HG02943 (cell line): ENCODE data around the gene PMF1.
"Not testable (repeated sequence)": the region's sequence is repeated elsewhere in the genome, so short reads cannot be mapped to it uniquely, and the experiment has no call there.

Source experiments
- ATAC-seq: cut with Tn5 transposase; IDR thresholded peaks from one replicate; pipeline ENCODE4 v1.9.1; 2021; ENCODE audit warnings: mild to moderate bottlenecking, low read depth, moderate library complexity; ENCODE audit not compliant: unreplicated experiment

The PMF1 gene

DNA sequence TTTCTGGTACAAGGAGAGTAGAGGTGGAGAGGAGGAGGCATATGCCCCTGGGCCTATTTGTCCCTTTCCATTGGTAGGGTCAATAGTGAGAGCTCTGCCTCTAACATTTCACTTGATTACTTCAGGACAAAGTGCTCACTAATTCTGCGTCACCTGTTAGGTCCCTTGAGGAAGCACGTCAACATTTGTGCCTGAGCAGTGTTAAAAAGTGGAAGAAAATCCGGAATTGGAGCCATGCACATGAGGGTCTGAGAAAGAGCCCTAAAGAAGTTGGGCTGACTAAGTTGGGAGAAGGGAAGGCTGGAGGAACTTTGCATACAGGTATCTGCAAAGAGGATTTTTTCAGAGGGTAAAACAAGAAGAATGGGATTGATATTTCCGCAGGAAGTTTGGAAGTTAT, 17.0 kb upstream of the PMF1 start:
- no peak for ATAC-seq

DNA sequence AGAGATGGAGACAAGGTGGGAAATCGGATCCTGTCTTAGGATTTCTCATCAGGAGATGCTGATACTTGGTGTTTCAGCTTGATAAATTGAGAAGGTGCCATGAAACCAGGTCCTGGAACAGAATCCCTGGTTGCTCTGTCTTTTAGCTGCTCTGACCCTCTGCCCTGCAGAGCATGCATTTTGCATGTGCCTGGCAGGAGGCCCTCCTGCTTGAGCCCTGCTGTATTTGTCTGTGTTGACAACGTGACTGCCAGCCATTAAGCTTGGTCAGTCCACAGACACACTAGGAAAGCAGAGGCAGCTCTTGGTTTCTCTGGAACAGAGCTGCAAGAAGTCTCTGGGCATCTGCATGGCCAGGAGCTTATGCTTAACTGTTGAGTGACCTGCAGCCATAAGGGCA, 16.4 kb upstream of the PMF1 start:
- no peak for ATAC-seq

DNA sequence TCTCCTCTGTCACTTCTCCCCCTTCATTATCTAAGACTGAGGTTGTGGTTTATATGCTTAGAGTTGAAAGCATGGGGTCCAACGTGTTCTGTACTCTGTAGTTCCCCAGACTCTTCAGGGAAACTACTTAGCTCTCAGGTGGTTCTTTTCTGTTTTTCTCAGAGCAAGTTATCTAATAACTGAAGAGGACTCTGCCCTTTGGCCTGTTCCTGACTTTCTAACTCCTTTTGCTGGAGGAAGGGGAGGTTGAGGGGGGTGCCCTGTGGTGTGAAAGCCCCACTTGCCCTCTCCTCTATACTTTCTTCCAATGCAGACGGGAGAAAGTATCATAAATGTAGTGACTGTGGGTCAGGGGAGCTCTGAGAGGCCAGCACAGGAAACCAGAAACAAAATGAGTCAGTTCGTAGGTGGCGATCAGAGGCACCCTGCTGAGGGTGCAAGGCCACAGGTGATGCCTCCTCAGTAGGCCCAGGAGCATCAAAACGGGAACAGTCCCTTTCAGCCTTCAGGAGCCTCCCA, 13.9 kb upstream of the PMF1 start:
- no peak for ATAC-seq

- no peak for ATAC-seq
Measured at GRCh38 chr1:156200044-156200443, 12.8 kb upstream of the PMF1 start.

- no peak for ATAC-seq
Measured at GRCh38 chr1:156203331-156203730, 9.5 kb upstream of the PMF1 start.

DNA sequence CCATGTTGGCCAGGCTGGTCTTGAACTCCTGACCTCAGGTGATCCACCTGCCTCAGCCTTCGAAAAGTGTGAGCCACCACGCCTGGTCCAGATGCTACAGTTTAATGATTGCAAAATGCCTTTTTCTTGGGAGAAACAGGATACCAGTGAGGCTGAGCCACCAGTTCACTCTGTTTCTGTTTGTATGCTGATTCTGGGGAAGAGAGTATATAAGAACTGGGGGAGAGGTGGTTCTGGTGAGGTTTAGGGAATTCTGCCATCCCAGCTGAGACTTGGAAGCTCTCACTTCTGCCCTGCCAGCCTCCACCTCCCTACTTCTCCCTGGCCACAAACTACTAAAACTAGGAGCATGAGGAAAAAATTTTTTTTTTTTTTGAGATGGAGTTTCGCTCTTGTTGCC, 8.1 kb upstream of the PMF1 start:
- ATAC-seq: no peak

DNA sequence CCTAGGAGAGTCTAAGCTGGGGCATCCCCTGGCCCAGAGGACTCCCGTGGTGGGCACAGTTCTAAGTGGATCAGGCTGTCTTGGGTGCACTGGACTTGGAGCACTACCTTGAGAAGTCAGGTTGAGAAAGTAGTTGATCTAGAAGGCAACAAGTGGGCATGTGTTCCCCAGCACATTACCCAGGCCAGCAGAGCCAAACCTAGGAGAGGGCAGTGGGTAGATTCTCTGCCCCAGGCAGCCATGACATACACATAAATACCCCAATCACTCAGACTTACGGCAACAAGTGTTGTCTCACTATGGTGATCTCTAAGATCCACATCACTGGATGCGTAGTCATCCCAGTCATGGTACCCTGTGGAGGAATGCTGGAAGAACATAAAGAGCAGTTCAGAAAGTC, 1.6 kb upstream of the PMF1 start:
- ATAC-seq: no peak

GRCh38 chr1:156212130-156212529, 677 bp upstream of the PMF1 start:
- ATAC-seq: no peak

GRCh38 chr1:156213644-156213966, 798 bp downstream of the PMF1 start:
- no peak for ATAC-seq

DNA sequence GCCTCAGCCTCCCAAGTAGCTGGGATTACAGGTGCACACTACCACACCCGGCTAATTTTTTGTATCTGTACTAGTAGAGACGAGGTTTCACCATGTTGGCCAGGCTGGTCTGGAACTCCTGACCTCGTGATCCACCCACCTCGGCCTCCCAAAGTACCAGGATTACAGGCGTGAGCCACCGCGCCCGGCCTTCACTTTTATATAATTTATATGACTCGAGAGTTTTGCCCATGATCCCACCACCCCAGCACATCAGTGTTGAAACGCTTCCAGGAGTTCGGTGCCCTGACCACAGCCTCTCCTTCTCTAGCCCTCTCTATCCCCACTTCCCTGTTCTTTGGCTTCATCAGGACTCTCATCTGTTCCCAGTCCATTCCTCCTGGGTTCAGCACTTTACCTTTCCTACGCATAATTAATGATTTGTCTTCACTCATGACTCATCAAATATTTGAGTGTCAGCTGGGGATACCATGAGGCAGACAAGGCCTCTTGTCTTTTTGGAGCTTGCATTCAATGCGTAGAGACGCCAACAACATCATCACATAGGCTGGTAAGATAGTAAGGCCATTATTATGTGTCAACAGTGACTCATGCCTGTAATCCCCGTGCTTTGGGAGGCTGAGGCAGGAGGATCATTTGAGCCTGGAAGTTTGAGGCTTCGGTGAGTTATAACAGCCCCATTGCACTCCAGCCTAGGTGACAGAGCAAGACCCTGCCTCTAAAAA, 1.4 kb downstream of the PMF1 start:
- no peak for ATAC-seq

DNA sequence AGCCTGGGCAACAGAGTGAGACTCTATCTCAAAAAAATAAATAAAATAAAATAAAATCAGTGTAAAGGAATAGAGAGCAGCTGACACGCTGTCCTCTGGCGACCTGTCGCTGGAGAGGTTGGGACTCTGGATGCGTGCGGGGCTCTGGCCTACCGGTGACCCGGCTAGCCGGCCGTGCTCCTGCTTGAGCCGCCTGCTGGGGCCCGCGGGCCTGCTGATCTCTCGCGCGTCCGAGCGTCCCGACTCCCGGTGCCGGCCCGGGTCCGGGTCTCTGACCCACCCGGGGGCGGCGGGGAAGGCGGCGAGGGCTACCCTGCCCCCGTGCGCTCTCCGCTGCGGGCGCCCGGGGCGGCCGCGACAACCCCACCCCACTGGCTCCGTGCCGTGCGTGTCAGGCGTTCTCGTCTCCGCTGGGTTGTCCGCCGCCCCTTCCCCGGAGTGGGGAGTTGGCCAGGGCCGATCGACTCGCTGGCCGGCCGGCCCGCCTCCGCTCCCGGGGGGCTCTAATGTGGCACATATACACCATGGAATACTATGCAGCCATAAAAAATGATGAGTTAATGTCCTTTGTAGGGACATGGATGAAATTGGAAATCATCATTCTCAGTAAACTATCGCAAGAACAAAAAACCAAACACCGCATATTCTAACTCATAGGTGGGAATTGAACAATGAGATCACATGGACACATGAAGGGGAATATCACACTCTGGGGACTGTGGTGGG, 3.7 kb downstream of the PMF1 start:
- ATAC-seq: not testable (repeated sequence)

DNA sequence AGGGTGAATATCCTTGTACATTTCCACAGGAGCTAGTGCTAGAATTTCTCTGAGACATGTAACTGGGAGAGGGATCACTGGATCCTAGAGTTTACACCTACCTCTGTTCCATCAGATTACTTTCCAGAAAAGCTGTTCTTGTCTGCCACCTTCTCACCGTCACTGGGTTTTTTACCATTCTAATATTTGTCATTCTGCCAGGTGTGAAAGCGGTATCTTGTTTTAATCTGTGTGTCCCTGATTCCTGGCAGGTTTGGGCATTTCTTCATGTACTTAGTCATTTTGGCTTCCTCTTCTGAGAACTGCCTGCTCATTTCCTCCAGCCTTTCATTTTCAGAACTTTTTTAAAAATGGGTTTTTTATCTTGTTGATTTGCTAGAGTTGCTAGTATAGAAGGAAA, 5.1 kb downstream of the PMF1 start:
- no peak for ATAC-seq

- no peak for ATAC-seq
Measured at GRCh38 chr1:156220226-156220625, 7.4 kb downstream of the PMF1 start.

DNA sequence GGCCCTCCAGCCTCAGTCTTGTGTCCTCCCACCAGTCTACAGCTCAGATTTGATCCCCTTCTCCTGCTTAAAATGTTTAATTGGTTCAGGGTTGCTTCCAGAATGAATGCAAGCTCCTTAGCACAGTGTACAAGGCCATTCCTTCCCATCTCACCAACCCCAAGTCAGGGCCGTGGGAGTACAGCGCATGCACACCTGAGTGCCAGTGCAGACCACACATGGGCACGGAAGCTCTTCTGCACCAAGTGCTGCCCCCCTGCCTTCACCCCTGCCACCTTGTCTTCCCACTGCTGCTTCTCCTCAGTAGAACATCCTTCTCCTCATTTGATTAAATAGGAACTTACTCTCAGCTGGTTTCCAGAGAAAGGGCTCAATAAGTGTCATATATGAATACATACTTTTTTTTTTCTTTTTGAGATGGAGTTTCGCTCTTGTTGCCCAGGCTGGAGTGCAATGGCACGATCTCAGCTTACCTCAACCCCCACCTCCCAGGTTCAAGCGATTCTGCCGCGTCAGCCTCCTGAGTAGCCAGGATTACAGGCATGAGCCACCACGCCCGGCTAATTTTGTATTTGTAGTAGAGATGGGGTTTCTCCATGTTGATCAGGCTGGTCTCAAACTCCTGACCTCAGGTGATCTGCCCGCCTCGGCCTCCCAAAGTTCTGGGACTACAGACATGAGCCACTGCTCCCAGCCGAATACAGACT, 9.3 kb downstream of the PMF1 start:
- ATAC-seq: no peak

DNA sequence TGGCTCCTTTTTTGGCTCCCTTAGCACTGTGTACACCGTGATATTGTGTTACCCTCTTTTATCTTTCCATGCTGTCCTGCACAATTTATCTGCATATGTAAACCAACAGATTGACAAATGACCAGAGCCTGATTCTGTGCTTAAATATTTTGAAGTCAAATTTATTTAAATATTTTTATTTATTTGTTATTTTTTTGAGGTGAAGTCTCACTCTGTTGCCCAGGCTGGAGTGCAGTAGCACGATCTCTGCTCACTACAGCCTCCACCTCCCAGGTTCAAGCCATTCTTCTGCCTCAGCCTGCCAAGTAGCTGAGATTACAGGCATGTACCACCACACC, 12.8 kb downstream of the PMF1 start:
- no peak for ATAC-seq

DNA sequence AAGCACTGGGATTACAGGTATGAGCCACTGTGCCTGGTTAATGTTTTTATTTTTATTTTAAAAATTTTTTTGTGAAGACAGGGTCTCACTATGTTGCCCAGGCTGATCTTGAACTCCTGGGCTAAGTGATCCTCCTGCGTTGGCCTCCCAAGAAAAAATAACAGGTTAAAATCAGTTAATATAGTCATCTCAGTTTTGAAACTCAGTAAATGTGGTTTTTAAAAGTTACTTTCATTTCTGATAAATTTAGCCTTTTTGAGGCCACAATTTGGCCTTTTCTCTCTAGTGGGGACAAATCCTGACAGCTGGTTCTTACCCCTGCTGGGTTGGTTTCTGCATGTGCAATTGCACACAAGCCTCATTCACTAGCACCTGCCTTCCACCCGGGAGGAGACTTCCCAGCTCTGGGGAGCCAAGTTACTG, 13.3 kb downstream of the PMF1 start:
- peak; percentile 59 for ATAC-seq

- no peak for ATAC-seq
Measured at GRCh38 chr1:156226782-156227181, 14.0 kb downstream of the PMF1 start.

GRCh38 chr1:156228501-156228900, 15.7 kb downstream of the PMF1 start:
- no peak for ATAC-seq

DNA sequence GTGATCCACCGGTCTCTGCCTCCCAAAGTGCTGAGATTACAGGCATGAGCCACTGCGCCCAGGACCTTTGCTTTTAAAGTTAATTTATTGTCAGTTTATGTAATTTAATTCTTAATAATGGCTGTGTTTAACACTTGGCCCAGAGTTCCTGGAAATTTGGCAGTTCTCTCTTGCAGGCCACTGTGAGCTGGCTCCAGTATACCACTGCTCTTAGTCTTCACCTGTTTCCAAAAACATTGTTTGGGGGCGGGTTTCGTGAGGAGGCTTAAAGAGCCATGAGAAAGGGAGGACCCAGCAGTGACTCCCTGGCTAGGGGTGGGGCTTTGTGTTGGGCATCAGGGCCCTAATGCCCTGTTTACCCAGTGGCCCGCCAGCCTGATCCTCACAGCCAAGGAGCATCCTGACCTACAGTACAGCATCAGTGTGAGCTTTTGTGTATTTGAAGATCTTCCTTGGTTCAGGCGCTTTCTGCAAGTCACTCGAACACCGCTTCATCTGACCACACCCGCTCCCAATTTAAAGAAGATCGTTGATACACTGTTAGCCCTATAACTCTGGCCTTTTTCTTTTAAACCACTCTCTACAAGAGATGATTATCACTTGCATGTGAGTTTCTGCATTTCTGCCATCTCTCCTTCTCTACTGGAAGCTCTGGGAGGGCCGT, 17.1 kb downstream of the PMF1 start:
- no peak for ATAC-seq

- no peak for ATAC-seq
Measured at GRCh38 chr1:156230473-156230837, 17.6 kb downstream of the PMF1 start.

DNA sequence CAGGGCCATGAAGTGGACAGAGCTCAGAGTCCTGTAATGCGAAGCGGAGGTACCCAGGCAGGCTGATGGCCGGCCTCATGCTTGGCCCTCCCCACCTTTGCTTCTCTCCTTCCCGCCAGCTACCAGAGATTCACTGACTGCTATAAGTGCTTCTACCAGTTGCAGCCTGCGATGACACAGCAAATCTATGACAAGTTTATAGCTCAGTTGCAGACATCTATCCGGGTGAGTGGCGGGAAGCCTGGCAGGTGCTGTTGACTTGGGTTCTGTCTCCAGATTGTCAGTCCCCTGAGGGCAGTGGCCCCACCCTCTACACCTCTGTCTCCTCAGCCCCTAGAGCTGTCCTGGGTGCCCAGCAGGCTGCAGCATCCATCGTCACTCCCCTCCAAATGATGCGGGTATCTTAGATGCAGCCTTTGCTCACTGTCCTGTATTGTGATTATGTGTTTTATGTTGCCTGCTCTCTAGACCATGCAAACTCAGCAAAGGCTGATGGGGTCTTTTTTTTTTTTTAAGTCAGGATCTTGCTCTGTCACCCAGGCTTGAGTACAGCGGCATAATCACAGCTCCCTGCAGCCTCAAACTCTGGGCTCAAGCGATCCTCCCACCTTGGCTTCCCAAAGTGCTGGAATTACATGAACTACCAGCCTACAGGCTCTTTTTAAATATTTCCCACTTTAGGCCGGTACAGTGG, 19.5 kb downstream of the PMF1 start:
- ATAC-seq: no peak
